Activated naive CD4-positive, alpha-beta T cell treated with anti-CD3 and anti-CD28 coated beads, Interleukin-2, amount 10 ng/mL, durations not matched to agents 5 hours and 36 hours (primary cell): Measurements from ENCODE around the gene WDR90. TPM values are rescaled to one million over a fixed set of nuclear protein-coding genes. Genes with fewer than 3 reads are reported as not detected.

Experiments used
- total RNA-seq, 2 experiments: library from RNA; stranded (reverse); gene quantifications; one replicate each; pipeline ENCODE4 v1.2.3, GENCODE V29; 2021

The WDR90 gene
- total RNA-seq: 10 to 100 TPM; 63.2 to 67.3 TPM

GRCh38 chr16:648781-649589, at the start of gene WDR90:
WDR90 (plus strand) TSS chr16:649365; CDS start chr16:649417, 52 bp downstream.

DNA sequence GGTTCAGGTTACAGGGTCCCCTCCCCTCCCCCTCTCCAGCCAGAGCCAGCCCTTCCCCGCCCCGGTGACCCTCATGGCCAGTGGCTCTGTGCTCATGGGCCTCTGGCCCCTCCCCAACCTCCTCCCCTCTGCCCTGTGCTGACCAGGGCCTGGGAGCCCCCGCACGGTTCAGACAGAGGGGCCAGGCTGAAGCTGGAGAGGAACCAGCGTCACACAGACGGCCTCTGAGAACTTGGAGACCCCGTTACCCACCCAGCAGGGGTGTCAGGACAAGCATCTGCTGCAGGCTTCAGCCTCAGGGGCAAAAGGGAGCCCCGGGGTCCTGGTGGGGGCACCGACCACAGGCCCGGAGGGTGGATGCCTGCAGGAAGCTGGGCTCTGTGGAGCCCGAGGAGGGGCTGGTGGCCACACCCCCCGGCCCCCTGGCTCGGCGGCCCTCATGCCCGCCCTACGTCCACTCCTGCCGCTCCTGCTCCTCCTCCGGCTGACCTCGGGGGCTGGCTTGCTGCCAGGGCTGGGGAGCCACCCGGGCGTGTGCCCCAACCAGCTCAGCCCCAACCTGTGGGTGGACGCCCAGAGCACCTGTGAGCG, 18.3 kb upstream of the WDR90 start, which contains the start of gene WFIKKN1:
Gene WFIKKN1, plus strand, starts transcription at position 171 of the 591 bp plus-strand sequence. Its CDS starts 269 bp downstream, at position 440.

DNA sequence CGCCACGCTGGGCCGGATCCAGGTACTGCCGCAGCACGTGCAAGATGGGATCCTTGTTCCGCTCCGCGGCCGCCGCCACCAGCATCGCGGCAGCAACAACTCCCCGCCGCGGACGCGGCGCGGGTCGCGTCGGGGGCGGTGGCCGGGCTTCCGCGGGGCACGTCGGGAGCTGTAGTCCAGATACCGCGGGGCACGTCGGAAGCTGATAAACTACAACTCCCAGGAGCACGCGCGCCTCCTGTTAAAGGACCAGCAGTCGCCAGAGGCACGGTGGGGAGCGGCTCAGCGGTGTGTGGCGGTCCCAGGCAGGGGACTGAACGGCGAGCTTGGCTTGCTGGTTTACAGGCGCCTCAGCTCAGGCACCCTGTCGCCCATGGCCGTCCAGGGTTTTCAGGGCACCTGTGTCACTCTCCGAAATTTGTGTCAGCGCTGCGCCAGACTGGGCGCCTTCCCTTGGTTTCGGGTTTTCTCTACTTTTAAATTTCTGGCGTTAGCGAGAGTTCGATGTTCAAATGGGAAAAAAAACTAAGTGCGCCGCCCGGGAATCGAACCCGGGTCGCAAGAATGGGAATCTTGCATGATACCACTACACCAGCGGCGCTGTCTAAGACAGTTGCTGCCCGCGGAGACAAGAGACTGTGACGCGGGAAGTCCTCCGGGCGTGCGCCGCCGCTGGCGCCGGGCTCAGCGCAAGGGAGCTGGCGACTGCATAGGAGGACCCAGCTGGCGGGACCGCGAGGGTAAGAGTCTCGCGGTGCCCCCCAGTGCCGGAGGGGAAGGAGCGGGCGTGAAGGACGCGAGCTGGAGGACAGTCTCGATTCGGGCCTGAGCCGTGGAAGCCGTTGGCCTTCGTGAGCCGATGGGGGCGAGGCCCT, 12.7 kb upstream of the WDR90 start, which contains the start of gene METTL26:
Gene METTL26, minus strand, starts transcription at position 100 of the 875 bp plus-strand sequence. Its CDS starts 15 bp downstream, at position 85.

DNA sequence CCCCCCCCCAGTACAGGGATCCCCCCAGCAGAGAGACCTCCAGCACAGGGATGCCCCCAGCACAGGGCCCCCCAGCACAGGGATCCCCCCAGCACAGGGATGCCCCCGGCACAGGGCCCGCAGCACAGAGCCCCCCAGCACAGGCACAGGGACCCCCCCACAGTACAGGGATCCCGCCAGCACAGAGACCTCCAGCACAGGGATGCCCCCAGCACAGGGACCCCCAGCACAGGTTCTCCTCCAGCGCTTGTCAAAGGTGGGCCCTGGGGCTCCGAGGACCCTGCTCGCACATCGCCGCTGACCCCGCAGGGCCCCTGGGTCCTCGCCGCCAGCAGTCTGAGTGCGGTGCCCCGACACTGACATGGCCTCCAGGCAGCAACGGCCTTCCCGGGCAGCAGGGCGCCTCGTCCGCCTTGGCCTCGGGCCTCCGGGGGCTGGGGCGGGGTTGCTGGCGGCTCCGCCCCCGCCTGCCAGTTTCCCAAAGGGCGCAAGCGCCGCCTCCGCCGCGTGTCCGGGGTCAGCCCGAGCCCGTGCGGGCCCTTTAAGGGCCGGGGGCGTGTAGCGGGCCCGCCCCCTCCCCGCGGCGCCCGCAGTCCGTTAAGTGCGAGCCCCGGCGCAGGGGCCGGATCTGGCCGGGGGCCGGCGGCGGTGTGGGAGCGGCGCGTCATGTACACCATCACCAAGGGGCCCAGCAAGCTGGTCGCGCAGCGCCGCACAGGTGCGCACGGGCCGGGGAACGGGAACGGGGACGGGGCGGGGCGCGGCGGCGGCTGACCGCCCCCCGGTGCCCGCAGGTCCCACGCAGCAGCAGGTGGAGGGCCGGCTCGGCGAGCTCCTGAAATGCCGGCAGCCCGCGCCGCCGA, 7.6 kb upstream of the WDR90 start, which contains the start of gene MCRIP2:
Gene MCRIP2, plus strand, starts transcription at position 503 of the 863 bp plus-strand sequence. Its CDS starts 164 bp downstream, at position 667.

DNA sequence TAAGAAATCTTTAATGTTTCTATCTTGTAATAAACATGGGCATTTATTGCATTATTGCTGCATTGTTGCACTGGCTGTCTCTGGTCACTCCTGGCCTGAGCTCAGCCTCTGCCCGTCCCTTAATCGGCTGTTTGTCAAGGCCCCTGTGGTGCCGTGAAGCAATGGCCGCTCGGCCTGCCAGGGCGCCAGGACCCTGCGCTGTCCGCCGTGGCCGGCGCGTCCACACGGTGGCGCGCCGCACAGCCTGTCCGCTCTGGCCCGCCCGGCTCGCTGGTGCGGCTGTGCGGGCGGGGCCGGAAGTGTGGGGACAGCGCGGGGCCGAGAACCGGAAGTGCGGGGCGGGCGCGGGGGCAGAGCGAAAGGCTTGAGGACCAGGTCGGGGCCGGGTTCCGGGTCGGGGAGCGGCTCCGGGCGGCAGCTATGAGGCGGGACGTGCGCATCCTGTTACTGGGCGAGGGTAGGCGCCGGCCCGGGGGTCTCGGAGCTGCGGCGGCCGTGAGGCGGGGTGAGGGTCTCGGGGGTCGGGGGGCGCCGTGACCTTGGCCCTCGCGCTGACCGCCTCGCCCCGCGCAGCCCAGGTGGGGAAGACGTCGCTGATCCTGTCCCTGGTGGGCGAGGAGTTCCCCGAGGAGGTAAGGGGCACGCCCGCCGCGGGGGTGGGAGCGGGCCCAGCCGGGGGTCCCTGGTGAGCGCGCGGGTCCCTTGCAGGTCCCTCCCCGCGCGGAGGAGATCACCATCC, 18.8 kb downstream of the WDR90 start, which contains the start of gene RHOT2:
Gene RHOT2, plus strand, starts transcription at position 353 of the 739 bp plus-strand sequence. Its CDS starts 68 bp downstream, at position 421.

GRCh38 chr16:674968-675883, 26.1 kb downstream of the WDR90 start, which contains the start of gene RHBDL1:
RHBDL1 (plus strand) TSS chr16:675671; CDS start chr16:675791, 120 bp downstream.

GRCh38 chr16:679814-680624, 30.9 kb downstream of the WDR90 start, which contains the start of gene STUB1:
STUB1 (plus strand) TSS chr16:680410; CDS start chr16:680526, 116 bp downstream.

DNA sequence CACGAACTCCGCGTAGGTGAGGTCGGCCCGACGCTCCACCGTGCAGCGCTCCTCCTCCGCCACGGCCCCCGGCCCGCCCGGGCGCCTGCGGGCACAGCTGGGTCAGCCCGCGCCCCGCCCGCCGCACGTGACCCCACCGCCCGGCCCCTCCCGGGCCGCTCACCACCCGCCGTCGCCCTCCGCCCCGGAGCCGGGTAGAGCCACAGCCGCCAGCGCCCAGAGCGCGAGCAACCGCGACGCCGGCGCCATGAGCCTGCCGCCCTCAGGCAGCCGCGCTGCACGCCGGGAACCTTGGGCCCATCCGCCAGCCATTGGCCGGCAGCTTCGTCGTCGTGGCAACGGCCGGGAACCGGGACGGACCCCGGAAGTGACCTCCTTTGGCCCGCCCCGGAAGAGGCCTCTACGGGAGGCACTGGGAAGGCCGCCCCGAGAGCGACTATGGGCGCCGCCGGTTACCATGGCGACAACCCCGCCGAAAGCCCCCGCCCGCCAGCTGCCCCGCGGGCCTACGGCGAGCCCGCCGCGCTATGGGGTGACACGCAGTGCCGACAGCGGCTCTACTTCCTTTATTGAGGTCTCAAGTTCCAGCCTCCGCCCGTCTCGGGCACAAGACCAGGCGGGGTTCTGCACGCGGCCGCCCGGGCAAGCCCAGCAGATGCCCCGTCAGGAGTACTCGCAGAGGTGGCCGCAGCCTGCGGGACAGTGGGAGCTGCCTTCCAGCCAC, 35.1 kb downstream of the WDR90 start, which contains the start of gene JMJD8:
Gene JMJD8, minus strand, starts transcription at position 264 of the 724 bp plus-strand sequence. Its CDS starts 15 bp downstream, at position 249.

GRCh38 chr16:705431-706188, 56.4 kb downstream of the WDR90 start, which contains the start of gene FBXL16:
FBXL16 (minus strand) TSS chr16:705801; CDS start chr16:697405, 8,396 bp downstream.

GRCh38 chr16:714558-715476, 65.7 kb downstream of the WDR90 start, which contains the start of gene METRN:
METRN (plus strand) TSS chr16:715118; CDS start chr16:715290, 172 bp downstream.

Other genes starting within 250 kb of the WDR90 start
- gene DECR2, start 247.5 kb upstream of the WDR90 start, total RNA-seq: 1 to 10 TPM; 5.0 to 6.0 TPM
- gene RAB11FIP3, start 223.7 kb upstream of the WDR90 start, total RNA-seq: 10 to 100 TPM; 22.0 to 24.6 TPM
- gene CAPN15, start 121.7 kb upstream of the WDR90 start, total RNA-seq: 10 to 100 TPM; 71.0 to 71.8 TPM
- gene PRR35, start 89.0 kb upstream of the WDR90 start, total RNA-seq: not detected
- gene NHLRC4, start 82.4 kb upstream of the WDR90 start, total RNA-seq: 1 to 10 TPM; 4.6 to 4.7 TPM
- 10 to 100 TPM; 32.9 to 36.8 TPM for gene PIGQ, start 79.4 kb upstream of the WDR90 start, total RNA-seq
- 10 to 100 TPM; 12.7 to 14.1 TPM for gene RAB40C, start 59.3 kb upstream of the WDR90 start, total RNA-seq
- gene WFIKKN1, start 18.4 kb upstream of the WDR90 start, total RNA-seq: under 1 TPM; 0.33 to 0.36 TPM
- 10 to 100 TPM; 70.0 to 70.7 TPM for gene METTL26, start 13.1 kb upstream of the WDR90 start, total RNA-seq
- gene MCRIP2, start 7.5 kb upstream of the WDR90 start, total RNA-seq: 10 to 100 TPM; 28.9 to 31.2 TPM
- gene RHOT2, start 18.8 kb downstream of the WDR90 start, total RNA-seq: 100 to 1,000 TPM; 126 to 134 TPM
- 1 to 10 TPM; 1.3 to 1.6 TPM for gene RHBDL1, start 26.3 kb downstream of the WDR90 start, total RNA-seq
- 10 to 100 TPM; 61.4 to 61.7 TPM for gene STUB1, start 31.0 kb downstream of the WDR90 start, total RNA-seq
- 10 to 100 TPM; 30.3 to 31.4 TPM for gene JMJD8, start 35.0 kb downstream of the WDR90 start, total RNA-seq
- 10 to 100 TPM; 15.2 to 16.1 TPM for gene WDR24, start 41.0 kb downstream of the WDR90 start, total RNA-seq
- gene FBXL16, start 56.4 kb downstream of the WDR90 start, total RNA-seq: 10 to 100 TPM; 21.2 to 21.5 TPM
- gene METRN, start 65.8 kb downstream of the WDR90 start, total RNA-seq: 1 to 10 TPM; 5.5 TPM
- 10 to 100 TPM in 1 of 2 experiments, 1 to 10 TPM in 1; 9.7 to 10.8 TPM for gene ANTKMT, start 71.8 kb downstream of the WDR90 start, total RNA-seq
- gene CCDC78, start 77.1 kb downstream of the WDR90 start, total RNA-seq: 1 to 10 TPM; 1.6 to 2.1 TPM
- 1 to 10 TPM; 5.2 to 7.6 TPM for gene HAGHL, start 77.7 kb downstream of the WDR90 start, total RNA-seq
- gene CIAO3, start 91.6 kb downstream of the WDR90 start, total RNA-seq: 10 to 100 TPM; 30.8 to 33.1 TPM
- gene MSLN, start 111.4 kb downstream of the WDR90 start, total RNA-seq: not detected
- 10 to 100 TPM; 22.2 to 23.1 TPM for gene RPUSD1, start 139.0 kb downstream of the WDR90 start, total RNA-seq
- 10 to 100 TPM; 67.0 to 72.2 TPM for gene CHTF18, start 139.3 kb downstream of the WDR90 start, total RNA-seq
- not detected for gene GNG13, start 151.4 kb downstream of the WDR90 start, total RNA-seq